Ishikawa (cell line): ENCODE measurements around the gene FZR1.

Experiments
- CEBPB ChIP-seq: IDR thresholded peaks from 2 replicates; pipeline ENCODE4 v1.6.1; 2012
- EP300 ChIP-seq: IDR thresholded peaks from 2 replicates; pipeline ENCODE4 v1.6.1; 2012; ENCODE audit warnings: borderline replicate concordance
- MAX ChIP-seq: IDR thresholded peaks from 2 replicates; pipeline ENCODE4 v1.6.1; 2012
- NFIC ChIP-seq: IDR thresholded peaks from 2 replicates; pipeline ENCODE4 v1.6.1; 2012
- RAD21 ChIP-seq: IDR thresholded peaks from 2 replicates; pipeline ENCODE4 v1.6.1; 2012; ENCODE audit warnings: low read depth
- REST ChIP-seq: IDR thresholded peaks from 2 replicates; pipeline ENCODE4 v1.6.1; 2012; ENCODE audit warnings: low read depth, mild to moderate bottlenecking
- TAF1 ChIP-seq: IDR thresholded peaks from 2 replicates; pipeline ENCODE4 v1.6.1; 2012; ENCODE audit warnings: low read depth, mild to moderate bottlenecking
- TCF12 ChIP-seq: IDR thresholded peaks from 2 replicates; pipeline ENCODE4 v1.6.1; 2012; ENCODE audit warnings: low read depth
- YY1 ChIP-seq: IDR thresholded peaks from 2 replicates; pipeline ENCODE4 v1.6.1; 2012; ENCODE audit warnings: low read depth

GRCh38 chr19:3474614-3475013, 31.5 kb upstream of the FZR1 start:
- TF ChIP-seq TCF12 (no peak), RAD21 (no peak), REST (no peak), MAX (no peak), CEBPB (no peak), TAF1 (no peak), YY1 (no peak), EP300 (no peak), NFIC (no peak)
